ENCODE data around the gene HES5.
A peak's percentile ranks its signal among the peaks of the same experiment; 100 is the strongest.

HES5 gene

DNA sequence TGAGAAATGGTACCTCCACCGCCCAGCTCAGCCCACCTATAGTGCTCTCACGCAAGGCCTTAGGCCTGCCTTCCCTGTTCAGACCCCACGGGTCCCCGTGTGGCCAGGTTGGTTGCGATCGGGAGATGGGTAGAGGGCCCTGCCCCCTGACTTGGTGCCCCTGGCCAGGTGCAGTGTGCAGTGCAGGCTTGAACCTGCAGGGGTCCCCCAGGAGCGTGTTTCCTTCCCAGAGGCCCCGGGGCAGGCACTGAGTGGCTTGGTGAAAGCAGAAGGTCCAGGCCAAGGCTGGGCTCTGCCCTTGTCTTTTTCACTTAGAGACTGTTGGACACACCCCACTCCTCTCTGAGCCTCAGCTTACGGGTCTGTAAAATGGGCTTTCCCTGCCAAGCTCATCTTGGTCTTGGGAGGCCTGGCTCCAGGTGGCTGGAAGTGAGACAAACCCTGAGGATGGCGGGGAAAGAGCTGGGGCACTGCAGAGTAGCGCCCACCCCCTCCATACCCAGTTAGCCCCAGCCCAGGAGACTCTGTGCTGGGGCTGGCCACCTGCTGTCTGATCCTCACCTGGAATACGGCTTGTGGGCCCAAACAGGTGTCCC is 9.3 kb upstream of the HES5 start:
- peak; percentile 45 for DNase-seq (ENCODE audit: low read depth)
- H3K4me3 ChIP-seq (ENCODE audit: low read depth, low read length): no peak overlapping the region
- no peak for TF ChIP-seq MYC (IDR thresholded peaks at IDR 0.05; ENCODE audit: low read depth, low read length)
- TF ChIP-seq, protein P1, sequence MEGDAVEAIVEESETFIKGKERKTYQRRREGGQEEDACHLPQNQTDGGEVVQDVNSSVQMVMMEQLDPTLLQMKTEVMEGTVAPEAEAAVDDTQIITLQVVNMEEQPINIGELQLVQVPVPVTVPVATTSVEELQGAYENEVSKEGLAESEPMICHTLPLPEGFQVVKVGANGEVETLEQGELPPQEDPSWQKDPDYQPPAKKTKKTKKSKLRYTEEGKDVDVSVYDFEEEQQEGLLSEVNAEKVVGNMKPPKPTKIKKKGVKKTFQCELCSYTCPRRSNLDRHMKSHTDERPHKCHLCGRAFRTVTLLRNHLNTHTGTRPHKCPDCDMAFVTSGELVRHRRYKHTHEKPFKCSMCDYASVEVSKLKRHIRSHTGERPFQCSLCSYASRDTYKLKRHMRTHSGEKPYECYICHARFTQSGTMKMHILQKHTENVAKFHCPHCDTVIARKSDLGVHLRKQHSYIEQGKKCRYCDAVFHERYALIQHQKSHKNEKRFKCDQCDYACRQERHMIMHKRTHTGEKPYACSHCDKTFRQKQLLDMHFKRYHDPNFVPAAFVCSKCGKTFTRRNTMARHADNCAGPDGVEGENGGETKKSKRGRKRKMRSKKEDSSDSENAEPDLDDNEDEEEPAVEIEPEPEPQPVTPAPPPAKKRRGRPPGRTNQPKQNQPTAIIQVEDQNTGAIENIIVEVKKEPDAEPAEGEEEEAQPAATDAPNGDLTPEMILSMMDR (IDR thresholded peaks at IDR 0.05; ENCODE audit: low read depth, low read length): peak; percentile 29
- no peak for TF ChIP-seq POLR2A (IDR thresholded peaks at IDR 0.05; ENCODE audit: extremely low read depth, insufficient read length)

DNA sequence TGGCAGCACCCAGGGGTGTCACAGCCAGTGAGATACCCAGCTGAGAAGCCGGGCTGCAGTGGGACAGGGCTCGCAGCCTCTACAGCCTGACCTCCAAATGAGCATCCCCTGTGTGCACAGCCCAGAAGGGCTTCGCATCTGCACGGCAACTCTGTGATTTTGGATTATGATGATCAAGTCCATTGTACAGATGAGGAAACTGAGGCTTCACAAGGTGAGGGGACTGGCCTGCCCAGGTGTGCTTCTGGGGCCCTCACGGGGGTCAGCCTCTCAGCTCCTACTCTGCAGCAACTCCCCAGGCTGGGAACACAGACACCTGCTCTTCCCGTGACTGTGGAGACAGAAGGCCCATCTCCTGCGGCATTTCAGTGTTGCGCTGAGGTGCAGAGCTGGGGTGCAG is 8.8 kb upstream of the HES5 start:
- TF ChIP-seq, protein P1 (IDR thresholded peaks at IDR 0.05; ENCODE audit: low read depth, low read length): no peak
- TF ChIP-seq, protein P2, sequence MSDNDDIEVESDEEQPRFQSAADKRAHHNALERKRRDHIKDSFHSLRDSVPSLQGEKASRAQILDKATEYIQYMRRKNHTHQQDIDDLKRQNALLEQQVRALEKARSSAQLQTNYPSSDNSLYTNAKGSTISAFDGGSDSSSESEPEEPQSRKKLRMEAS (IDR thresholded peaks at IDR 0.05; ENCODE audit: low read depth, low read length): no peak
- TF ChIP-seq MYC (IDR thresholded peaks at IDR 0.05; ENCODE audit: low read depth, low read length): no peak
- TF ChIP-seq POLR2A (IDR thresholded peaks at IDR 0.05; ENCODE audit: extremely low read depth, insufficient read length): no peak
- H3K4me3 ChIP-seq (ENCODE audit: low read depth, low read length): no peak overlapping the region
- no peak for DNase-seq (ENCODE audit: low read depth)

DNA sequence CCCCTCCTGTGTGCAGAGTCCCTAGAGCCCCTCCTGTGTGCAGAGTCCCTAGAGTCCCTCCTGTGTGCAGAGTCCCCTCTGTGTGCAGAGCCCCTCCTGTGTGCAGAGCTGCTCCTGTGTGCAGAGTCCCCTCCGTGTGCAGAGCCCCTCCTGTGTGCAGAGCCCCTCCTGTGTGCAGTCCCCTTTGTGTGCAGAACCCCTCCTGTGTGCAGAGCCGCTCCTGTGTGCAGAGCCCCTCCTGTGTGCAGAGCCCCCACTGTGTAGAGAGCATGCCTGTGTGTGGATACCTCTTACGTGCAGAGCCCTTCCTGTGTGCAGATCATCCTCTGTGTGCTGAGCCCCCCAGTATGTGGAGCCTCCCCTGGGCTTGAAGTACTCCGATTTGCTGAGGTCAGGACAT is 8.3 kb upstream of the HES5 start:
- no peak for DNase-seq (ENCODE audit: low read depth)
- no peak overlapping the region for H3K4me3 ChIP-seq (ENCODE audit: low read depth, low read length)
- no peak for TF ChIP-seq POLR2A (IDR thresholded peaks at IDR 0.05; ENCODE audit: extremely low read depth, insufficient read length)
- TF ChIP-seq, protein P1 (IDR thresholded peaks at IDR 0.05; ENCODE audit: low read depth, low read length): no peak
- TF ChIP-seq, protein P2 (IDR thresholded peaks at IDR 0.05; ENCODE audit: low read depth, low read length): no peak
- no peak for TF ChIP-seq MYC (IDR thresholded peaks at IDR 0.05; ENCODE audit: low read depth, low read length)

DNA sequence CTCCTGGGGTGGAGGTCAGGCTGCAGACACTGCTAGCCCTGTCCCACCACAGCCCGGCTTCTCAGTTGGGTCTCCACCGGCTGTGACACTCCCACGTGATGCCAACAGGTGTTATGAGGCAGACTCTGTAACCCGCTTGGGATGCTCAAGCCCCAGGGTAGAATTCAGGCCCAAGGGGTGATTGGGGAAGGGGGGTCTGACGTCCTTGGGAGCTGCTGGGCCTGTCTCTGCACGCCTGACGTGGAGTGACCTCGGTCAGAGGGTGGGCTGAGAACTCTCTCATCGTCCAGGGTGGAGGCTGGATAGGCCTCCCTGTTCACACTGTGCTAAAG is 7.7 kb upstream of the HES5 start:
- TF ChIP-seq MYC (IDR thresholded peaks at IDR 0.05; ENCODE audit: low read depth, low read length) (no peak), POLR2A (IDR thresholded peaks at IDR 0.05; ENCODE audit: extremely low read depth, insufficient read length) (no peak)
- TF ChIP-seq, protein P2 (IDR thresholded peaks at IDR 0.05; ENCODE audit: low read depth, low read length): no peak
- TF ChIP-seq, protein P1 (IDR thresholded peaks at IDR 0.05; ENCODE audit: low read depth, low read length): no peak
- H3K4me3 ChIP-seq (ENCODE audit: low read depth, low read length): no peak overlapping the region
- DNase-seq (ENCODE audit: low read depth): no peak

DNA sequence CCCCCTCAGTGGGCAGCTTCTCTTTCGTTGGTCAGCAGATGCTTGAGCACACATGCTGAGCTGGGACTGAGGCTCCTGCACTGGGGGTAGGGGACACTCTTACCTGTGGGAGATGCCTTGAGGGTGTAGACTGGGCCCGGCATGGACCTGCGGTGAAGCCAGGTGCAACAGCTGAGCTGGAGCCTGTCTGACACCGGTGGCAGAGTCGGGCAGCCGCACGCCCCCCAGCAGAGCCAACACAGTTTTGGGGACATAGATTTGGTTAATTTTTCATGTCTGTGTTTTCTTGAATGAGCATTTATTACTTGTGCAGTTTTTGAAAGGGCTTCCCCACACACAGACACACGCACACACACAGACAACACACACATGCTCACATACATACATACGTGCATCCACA is 5.9 kb upstream of the HES5 start:
- H3K4me3 ChIP-seq (ENCODE audit: low read depth, low read length): no peak overlapping the region
- TF ChIP-seq, protein P1 (IDR thresholded peaks at IDR 0.05; ENCODE audit: low read depth, low read length): no peak
- TF ChIP-seq, protein P2 (IDR thresholded peaks at IDR 0.05; ENCODE audit: low read depth, low read length): no peak
- TF ChIP-seq POLR2A (IDR thresholded peaks at IDR 0.05; ENCODE audit: extremely low read depth, insufficient read length) (no peak), MYC (IDR thresholded peaks at IDR 0.05; ENCODE audit: low read depth, low read length) (no peak)
- no peak for DNase-seq (ENCODE audit: low read depth)

DNA sequence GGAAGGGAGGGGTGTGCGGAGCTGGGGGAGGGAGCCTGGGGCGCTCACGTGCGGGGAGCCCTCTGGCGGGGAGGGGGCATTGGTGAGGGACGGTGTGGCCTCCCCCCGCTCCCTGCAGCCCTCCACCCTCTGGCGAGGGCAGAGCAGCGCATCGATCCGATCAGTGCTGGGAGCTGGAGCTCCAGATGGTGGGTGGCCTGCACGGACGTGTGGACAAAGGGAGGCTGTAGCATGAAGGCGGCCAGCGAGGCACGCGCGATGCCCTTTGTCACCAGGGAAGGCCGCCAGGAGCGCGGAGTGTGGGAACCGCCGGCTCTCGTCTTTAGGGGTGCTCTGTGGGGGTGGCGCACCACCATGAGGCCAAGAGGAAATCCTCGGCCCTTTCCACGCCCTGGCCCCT is 5.4 kb upstream of the HES5 start:
- TF ChIP-seq POLR2A (IDR thresholded peaks at IDR 0.05; ENCODE audit: extremely low read depth, insufficient read length) (no peak), MYC (IDR thresholded peaks at IDR 0.05; ENCODE audit: low read depth, low read length) (no peak)
- TF ChIP-seq, protein P1 (IDR thresholded peaks at IDR 0.05; ENCODE audit: low read depth, low read length): no peak
- TF ChIP-seq, protein P2 (IDR thresholded peaks at IDR 0.05; ENCODE audit: low read depth, low read length): no peak
- H3K4me3 ChIP-seq (ENCODE audit: low read depth, low read length): no peak overlapping the region
- DNase-seq (ENCODE audit: low read depth): no peak
